ENCODE measurements around the gene MICAL2.

- TF ChIP-seq REST (tag by site-specific recombination; IDR thresholded peaks at IDR 0.05) (no peak), ZNF416 (tag by site-specific recombination; IDR thresholded peaks at IDR 0.05) (no peak), CTCF (tag by site-specific recombination; IDR thresholded peaks at IDR 0.05) (no peak), MEIS1 (CRISPR knock-in tag; IDR thresholded peaks at IDR 0.05; ENCODE audit: borderline replicate concordance) (no peak), YY1 (tag by site-specific recombination; IDR thresholded peaks at IDR 0.05) (no peak), ZNF10 (tag by site-specific recombination; IDR thresholded peaks at IDR 0.05) (no peak), ZNF155 (tag by site-specific recombination; IDR thresholded peaks at IDR 0.05) (no peak), HOXA7 (CRISPR knock-in tag; IDR thresholded peaks at IDR 0.05; ENCODE audit: borderline replicate concordance) (no peak)
Measured at GRCh38 chr11:12132790-12133145, 22.4 kb downstream of the MICAL2 start.

All from HEK293 (cell line).